Middle frontal gyrus (tissue), 1 donor: ENCODE results near the gene SEPTIN10.
"Not testable (repeated sequence)": the region's sequence is repeated elsewhere in the genome, so short reads cannot be mapped to it uniquely, and the experiment has no call there.

Experiments
- DNase-seq: peaks from one replicate; pipeline ENCODE4 v3.0.0-alpha.2; 2015; ENCODE audit warnings: low spot score; ENCODE audit errors: extremely low spot score

Gene SEPTIN10

DNA sequence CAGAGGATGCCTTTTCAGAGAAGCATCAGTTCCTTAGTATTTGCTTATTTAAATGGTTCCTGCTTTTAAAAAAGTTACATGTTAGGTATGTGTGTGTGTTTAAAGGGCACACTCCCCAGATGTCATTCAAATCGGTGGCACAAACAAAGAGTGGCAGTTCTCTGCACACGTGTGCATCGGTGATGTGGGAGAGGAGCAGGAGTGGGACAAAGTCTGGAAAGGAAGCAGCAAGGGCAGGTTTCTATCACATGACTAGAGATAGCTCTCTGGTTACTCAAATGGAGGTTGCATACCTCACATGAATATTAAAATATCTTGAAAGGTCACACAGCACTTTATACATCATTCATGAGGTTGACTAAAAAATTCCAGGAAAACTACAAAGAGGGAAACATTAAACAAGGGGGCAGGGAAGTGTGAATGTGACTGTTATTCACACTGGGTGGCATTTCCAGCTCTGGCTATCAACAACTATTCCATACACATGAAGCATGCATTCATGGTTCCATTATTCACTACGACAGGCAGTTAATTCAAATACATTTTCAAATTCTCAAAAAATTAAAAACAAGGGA lies 64.7 kb downstream of the SEPTIN10 start:
- no peak for DNase-seq

DNA sequence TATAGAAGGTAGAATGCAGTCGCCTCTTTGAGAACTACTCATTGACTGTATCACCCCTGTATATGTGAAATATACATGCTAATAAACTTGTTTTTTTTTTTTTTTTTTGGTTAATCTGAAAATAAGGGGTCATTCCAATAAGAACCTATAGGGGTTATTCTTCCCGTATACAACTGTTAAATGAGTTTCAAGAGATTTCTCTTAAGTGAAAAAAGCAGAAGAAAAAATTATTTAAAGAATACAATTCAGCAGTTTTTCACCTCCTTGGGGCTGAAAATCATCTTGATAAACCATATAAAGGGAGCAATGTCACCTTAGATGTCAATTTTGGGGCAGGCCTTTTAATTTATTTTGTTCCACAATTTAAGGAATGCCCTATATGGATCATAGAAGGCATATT lies 66.5 kb downstream of the SEPTIN10 start:
- no peak for DNase-seq

DNA sequence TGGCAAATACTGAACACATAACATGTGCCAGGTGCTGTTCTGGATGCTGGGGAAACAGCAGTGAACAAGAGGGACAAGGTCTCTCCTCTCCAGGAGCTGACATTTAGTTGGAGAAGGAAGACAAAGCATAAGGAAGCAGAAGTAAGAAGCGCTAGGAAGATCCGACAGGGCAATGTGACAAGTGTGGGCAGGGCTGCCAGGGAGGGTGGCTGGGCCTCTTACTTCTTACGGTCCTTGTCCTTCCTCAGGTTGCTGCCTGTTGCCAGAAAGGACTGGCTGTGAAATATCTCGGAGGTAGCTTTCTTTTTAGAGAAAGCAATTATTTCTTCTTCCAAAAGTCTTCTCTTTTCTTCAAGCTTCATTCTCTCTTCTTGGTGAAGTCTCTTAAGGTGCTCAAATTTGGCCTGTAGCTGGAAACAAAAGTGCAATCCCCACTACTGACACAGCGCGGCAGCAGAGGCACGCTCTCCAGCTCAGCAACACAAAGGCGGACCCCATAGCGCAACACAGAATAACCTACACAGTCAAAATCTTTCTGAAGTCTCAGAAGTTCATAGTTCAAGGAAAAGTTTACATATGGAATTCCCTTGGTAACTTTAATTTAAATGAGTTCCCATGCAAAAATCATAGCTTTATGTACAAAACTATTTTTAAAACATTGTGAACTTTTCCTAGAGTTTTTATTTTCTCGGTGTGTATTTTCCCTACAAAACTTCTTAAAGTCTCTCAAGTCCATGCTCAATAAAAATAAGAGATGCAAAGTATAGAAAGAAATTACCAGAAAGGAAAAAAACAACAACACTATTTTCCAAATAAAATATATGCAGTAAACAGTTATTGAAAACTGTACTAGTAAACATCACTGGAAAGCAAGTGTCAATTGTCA lies 67.7 kb downstream of the SEPTIN10 start:
- DNase-seq: peak; percentile 78

DNA sequence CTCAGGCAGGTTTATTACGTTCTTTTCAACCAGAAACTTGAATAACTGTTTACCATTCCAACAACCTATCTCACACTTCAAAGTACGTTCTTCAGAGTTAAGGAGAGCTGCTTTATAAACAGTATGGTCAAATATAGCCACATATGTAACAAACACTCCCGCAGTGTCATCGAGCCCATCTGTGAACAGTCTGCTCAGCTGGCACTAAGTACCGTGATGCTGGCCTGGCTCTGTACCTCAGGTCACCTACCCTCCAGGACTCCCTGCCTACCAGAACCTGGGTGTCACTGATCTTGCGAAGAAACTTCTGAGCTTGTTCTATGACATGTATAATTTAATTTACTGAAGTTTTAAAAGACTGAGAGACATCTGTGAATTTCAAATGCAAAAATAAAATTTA lies 71.4 kb downstream of the SEPTIN10 start:
- no peak for DNase-seq

DNA sequence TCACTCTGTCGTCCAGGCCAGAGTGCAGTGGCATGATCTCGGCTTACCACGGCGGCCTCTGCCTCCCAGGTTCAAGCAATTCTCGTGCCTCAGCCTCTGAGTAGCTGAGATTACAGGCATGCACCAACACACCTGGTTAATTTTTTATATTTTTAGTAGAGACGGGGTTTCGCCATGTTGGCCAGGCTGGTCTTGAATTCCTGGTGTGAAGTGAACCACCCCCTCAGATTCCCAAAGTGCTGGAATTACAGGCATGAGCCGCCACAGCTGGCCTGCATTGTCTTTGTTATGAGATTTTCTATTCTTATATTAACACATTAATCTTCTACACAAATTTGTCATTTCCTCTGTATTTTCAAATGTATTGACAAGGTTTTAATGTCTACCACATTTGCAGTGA lies 75.2 kb downstream of the SEPTIN10 start:
- DNase-seq: no peak

DNA sequence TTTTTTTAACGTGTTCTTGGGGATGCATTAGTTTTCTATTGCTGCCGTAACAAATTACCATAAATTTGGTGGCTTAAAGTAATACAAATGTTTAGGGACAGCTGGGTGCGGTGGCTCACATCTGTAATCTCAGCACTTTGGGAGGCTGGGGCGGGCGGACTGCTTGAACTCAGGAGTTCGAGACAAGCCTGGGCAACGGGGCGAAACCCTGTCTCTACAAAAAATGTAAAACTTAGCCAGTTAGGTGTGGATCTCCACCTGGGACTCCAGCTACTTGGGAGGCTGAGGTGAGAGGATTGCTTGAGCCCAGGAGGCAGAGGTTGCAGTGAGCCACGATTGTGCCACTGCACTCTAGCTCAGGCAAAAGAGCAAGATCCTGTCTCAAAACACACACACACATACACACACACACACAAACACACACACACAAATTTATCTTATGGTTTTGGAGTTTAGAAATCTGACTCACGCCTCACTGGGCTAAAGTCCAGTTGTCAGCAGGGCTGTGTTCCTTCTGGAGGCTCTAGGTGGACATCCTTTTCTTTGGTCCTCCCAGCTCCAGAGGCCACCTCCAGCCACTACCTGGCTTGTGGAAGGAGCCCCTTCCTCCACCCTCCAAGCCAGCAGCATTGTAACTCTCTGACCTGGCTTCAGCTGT lies 76.1 kb downstream of the SEPTIN10 start:
- DNase-seq: no peak

DNA sequence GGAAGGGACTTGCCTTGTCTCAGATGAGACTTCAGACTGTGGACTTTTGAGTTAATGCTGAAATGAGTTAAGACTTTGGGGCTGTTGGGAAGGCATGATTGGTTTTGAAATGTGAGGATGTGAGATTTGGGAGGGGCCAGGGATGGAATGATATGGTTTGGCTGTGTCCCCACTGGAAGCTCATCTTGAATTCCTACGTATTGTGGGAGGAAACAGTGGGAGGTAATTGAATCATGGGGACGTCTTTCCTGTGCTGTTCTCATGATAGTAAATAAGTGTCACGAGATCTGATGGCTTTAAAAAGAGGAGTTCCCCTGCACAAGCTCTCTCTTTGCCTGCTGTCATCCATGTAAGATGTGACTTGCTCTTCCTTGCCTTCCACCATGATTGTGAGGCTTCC lies 77.2 kb downstream of the SEPTIN10 start:
- not testable (repeated sequence) for DNase-seq

DNA sequence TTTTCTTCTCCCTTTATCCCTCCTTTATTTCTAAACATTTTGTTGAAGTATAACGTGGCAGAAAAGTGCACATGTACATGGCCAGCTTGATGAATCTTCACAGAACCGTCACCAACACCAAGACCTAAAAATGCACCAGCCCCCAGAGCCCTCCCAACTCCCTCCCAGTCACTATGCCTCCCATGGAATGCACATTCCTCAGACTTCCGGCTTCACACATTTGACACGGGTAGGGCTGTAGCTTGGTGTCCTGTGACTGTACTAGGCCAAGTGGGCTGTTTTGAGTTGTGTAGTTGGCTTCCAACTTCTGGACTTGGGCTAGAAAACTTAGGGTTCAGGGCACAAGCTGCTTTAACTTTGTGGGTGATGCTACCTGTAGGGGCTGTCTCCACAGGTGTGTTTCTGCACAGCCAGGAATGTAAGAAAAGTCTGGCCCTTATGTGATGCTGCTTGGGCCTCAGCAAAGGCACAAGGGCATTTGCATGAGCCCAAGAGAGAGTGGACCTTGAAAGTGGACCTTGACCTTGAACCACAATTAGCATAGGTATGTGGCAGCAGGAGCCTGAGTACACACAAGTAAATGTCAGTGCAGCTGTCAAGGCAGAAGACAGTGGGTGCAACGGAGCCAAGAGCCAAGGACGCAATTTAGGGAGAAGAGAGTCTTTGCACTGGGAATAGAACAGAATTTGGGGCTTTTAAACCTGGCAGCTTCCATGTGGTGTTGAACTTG lies 78.4 kb downstream of the SEPTIN10 start:
- DNase-seq: no peak

DNA sequence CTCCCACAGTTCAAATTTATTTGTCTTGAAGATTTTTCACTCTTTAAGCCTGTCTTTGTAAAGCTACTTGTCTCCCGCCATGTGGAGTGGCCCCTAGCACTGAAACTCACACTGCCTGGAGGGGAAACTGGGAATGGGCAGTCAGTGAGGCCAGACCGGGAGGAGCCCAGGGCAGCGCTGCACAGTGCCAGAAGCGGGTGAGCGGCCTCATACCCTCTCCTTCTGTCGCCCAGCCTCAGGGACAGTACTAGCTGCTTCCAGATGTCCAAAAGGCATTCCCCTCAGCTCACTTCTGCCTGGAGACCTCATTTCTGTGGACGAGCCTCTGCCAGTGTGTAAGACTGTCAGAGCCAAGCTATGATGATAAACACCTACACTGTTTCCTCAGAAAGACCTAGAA lies 79.9 kb downstream of the SEPTIN10 start:
- DNase-seq: no peak

DNA sequence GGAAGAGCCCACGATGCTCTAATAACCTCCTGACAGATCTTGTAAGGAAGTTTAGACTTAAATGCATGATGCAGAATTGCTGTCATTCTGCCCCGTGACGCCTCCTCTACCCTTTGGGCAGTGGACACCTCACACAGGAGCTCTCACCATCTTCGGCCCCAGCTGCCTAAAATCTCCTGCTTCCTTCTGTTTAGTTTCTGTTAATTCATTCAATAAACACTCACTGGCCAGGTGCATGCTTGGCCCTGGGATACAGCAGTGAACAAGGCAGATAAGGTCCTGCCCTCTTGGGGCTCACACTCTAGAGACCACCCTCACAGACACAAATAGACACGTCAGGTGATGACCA lies 81.1 kb downstream of the SEPTIN10 start:
- no peak for DNase-seq

DNA sequence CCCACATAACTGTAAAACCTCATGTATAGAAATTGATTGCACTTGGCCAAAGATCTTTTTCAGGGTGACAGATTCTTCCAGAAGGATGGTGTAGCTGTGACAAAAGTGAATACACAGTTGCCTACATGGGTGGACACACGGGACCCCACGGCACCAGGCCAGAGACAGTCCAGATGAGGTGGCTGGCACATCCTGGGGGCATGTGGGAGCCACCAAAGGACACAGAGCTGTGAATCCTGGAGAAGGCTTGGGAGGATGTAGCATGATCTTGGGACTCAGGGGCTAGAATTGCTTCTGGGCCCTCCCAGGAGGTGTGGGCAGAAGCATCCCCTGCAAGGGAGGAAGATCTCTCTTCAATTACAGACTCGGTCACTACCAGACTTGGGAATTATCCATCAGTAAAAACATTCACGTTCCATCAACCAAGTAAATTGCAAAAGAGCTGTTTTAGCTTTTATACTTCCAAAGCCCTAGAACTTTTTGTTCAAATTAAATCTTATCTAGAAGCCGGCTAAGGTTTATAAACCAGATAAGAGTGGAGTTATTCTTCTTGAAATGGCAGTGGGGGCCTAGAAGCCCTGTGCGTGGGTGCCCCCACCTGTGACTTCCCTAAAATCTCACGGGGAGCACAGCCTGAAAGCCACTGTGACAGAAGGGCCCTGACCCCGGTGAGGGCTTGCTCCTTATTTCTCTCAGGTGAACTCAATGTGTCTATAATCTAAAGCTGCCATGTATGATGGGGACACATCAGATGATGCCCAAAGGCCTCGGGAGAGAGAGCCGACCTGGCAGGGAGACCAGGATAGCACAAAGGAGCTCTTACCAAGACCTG lies 81.7 kb downstream of the SEPTIN10 start:
- DNase-seq: no peak

DNA sequence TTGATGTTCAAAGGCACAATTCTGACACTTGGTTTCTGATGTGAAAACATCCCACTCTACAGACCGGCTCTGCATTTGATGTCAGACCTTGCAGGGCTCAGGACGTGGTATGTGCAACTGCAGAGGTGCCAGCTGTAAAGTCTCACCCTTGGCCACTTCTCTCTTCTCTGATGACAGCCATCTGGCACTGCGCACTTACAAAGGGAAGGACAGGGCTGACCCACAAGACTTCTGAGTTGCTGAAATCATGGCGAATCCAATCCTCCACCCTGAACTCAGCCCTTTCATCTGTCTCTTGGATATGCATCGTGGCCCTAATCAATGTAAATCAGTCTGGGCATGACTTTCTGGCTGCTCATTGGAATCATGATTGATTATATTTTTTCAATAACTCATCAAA lies 82.5 kb downstream of the SEPTIN10 start:
- no peak for DNase-seq

DNA sequence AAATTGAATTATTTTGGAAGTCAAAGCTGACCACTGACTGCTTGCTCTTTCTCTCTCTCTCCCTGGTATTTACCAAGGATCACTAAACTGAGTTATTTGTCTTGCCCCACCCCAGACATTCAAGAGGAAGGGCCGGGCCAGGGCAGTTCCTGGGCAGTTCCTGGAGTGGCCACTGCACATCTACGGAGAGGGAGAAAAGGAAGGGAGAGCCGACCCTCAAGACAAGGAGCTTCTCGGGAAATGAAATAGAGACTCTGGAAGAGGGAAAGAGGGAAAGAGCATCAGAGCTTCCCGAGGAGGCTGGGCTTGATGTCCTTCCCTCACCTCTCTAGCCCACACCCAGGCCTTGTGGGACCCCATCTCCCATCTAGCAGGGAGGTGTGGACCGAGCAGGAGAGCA lies 83.1 kb downstream of the SEPTIN10 start:
- no peak for DNase-seq

DNA sequence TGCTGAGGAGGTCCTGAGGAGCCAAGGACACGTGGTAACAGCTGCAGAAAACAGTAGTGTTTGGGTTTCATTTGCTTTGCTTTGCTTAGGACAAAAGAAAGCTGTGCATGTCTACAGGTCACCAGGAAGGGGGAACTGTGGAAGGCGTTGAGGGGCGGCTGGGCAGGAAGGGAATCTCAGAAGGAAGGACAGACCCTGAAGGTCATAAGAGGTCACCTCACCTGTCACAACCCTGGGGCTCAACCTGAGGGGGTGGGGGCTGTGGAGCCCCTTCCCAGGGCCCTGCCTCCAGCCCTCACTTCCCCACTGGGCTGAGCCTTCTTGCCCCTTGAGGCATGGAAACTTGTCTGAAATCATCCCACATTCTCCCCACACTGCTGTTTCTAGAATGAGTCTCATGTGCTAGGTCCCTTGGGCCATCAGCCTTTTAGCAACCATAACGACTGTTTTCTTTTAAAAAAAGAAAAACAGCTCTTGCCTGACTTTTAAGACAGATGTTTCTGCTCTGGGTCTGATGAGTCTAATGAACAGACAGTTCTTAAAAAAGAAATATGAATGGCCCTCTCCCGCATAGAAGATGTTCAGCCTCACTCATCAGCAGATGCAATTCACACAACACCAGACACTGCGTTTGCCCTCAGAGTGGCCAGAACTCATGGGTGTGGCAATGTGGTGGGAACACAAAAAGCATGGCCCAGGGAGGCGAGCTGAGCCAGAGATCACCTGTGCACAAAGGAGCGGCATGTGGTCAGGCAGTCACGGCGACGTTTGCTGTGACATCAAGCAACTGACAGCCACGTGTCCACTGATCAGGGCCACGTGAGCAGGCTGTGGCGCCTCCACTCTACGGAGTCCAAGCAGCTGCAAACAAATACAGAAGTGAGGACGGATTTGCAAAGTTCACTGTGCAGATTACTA lies 84.0 kb downstream of the SEPTIN10 start:
- no peak for DNase-seq

DNA sequence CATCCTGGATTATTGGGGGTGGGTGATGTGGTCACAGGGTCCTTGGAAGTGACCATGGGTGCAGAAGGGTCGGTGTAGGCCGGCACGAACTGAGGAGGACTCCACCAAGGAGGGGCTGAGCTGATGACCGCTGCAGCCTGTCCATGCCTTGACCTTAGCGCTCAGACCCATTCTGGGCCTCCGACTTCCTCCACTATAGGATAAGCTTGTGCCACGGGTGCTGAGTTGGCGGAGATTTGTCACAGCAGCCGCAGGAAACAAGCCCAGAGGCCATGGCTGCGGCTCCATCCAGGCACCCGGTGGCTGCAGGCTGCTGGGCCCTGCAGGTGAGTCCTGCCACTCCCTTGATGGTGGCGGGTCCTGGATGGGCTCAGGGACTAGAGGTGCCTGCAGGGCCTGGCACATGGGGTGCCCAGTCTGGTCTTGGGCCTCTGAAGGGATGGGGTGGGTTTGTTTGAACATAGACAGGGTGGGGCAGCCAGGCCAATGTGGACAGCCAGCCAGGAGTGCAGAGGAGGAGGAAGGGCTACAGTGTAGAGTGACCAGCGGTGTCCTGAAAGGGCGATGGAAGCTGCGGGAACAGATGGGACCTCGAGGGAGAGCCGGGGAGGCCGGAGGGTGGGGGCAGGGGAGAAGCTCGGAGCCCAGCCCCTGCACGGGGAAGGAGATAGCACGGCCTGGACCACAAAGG lies 84.8 kb downstream of the SEPTIN10 start:
- DNase-seq: no peak

DNA sequence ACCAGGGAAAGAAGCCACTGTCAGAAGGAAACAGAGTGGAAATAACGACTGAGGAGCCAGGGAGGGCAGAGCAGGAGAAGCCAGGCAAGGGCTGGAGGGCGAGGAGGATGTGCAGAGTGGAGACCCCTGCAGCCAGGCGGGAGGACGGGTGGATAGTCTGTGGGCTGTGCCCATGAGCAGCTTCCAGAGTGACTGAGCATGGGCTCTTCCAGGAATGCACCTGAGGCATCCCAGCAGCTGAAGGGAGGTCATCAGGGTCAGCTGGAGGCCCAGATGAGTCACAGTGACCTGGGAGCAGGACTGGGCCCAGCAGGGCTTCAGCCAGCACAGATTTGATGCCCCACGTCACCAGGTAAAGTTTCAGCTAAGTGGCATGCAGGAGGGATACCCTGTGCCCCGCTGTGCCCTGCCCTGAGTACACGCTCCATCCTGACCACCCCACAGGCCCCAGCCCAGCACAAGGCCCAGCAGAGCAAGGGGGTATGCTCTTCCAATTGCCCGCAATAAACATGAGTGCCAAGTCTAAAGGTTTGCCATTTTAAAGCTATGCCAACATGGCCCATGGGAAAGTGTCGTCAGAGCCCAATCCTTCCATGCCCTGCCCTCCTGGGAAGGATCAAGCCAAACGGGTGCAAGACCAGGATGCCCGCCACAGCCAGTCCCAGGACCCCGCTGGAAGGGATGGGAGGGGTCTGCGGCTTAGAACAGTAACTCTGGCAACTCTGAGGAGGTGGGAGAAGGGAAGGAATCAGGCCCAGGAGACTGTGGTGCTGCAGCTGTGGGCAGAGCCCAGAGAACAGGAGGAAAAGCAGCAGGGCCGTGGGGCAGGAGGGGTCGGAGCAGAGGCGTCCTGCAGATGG lies 85.7 kb downstream of the SEPTIN10 start:
- DNase-seq: no peak

DNA sequence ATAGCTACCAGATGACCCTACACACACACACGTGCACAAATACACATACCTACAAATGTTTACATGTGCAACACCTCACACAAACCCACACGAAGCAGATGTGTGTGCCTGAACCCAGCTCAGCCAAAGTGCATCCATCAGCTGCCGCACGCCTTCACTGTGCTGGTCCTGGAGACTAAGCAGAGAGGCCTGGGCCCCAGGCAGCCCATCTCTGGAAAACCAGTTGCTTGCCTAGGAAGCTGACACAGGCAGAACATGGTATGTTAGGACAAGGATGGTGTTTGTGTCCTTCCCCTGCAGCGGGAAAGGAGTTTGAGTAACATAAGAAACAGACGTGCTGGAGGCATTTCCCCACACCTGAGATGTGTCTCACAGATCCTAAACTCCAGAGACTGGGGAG lies 86.7 kb downstream of the SEPTIN10 start:
- DNase-seq: no peak

DNA sequence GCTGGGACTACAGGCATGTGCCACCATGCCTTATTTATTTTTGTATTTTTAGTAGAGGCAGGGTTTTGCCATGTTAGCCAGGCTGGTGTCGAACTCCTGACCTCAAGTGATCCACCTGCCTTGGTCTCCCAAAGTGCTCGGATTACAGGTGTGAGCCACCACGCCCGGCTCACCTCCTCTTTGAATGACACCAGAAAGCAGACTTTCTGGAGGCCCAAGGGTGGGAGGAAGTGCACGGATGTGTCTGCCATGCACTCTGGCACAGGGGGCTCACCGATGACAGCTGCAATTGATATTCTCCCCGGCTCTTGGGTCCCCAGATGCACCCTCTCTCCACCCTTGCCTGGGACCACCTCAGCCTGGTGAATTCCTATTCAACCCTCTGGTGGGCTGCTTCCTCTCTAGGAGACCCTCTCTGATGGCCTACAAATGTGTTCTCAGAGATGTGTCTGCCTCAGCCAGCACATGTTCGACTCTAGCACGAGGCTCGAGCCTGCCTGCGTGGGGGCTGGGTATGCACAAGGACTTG lies 87.3 kb downstream of the SEPTIN10 start:
- no peak for DNase-seq
